HepG2 (cell line): ENCODE data around the gene EVL. TPM values are rescaled to one million over a fixed set of nuclear protein-coding genes. Genes with fewer than 3 reads are reported as not detected.

Experiments used
- ATAC-seq: fragments of 200-7000 bp; cut with Tn5 transposase; 3 replicates; pipeline ENCODE4 v1.9.1; 2020; ENCODE audit warnings: mild to moderate bottlenecking, moderate library complexity
- BruUV-seq: library from RNA; stranded (reverse); fragments of 400-500 nt; replicated peaks from 2 replicates; lab custom pipeline; 2021; lab: Mats Ljungman, UMichigan
- CTCF ChIA-PET: fragments of 300-600 bp; formaldehyde crosslinking; extraction: SDS; loops from one replicate; lab custom pipeline; 2021; ENCODE audit warnings: low total read pairs, inconsistent platforms, low intra/inter-chr PET ratio; lab: Yijun Ruan, JAX
- POLR2A ChIA-PET: fragments of 350-600 bp; sonication (Branson Sonifier 250); formaldehyde crosslinking; loops from one replicate; lab custom pipeline; 2020; ENCODE audit warnings: antibody characterized with exemption, inconsistent platforms; lab: Yijun Ruan, JAX
- DNase-seq: peaks from one replicate; pipeline ENCODE4 v3.0.0-alpha.2; 2015; ENCODE audit warnings: low spot score
- FAIRE-seq: peaks from 3 replicates; lab custom pipeline; 2011; peaks lifted over from hg19 to GRCh38; lab: Jason Lieb, UNC
- H2AFZ ChIP-seq: one replicate; pipeline ENCODE4 v1.6.1; 2011; ENCODE audit warnings: low read length, inconsistent platforms
- H3K27ac ChIP-seq: fragments of 300-600 bp; 3 replicates; pipeline ENCODE4 v1.8.0; 2011; ENCODE audit warnings: mixed run types, mild to moderate bottlenecking, mixed read lengths, low read length, inconsistent platforms; ENCODE audit not compliant: insufficient read depth; ENCODE audit errors: extremely low read length
- H3K27me3 ChIP-seq, 2 experiments: fragments of 200-600 bp in 1 of 2; 2 replicates in 1 of 2; 3 replicates in 1 of 2; pipeline versions ENCODE4 v1.6.0 to v1.8.0; 2011; ENCODE audit warnings: low read length in 2 of 2, mild to moderate bottlenecking in 2 of 2, moderate library complexity in 2 of 2, inconsistent platforms in 1 of 2; ENCODE audit not compliant: insufficient read depth in 2 of 2, control insufficient read depth in 1 of 2
- H3K36me3 ChIP-seq, 2 experiments: fragments of 200-600 bp in 1 of 2; replicated peaks in 1 of 2; 2 replicates in 1 of 2; 3 replicates in 1 of 2; pipeline versions ENCODE4 v1.5.1 to v1.8.0; 2011; ENCODE audit warnings: low read length in 2 of 2, inconsistent platforms in 1 of 2; ENCODE audit not compliant: insufficient read depth in 2 of 2, control insufficient read depth in 1 of 2
- H3K4me1 ChIP-seq: 2 replicates; pipeline ENCODE4 v1.5.1; 2012; ENCODE audit warnings: low read length, inconsistent platforms; ENCODE audit not compliant: insufficient read depth
- H3K4me2 ChIP-seq: 2 replicates; pipeline ENCODE4 v1.6.0; 2011; ENCODE audit warnings: low read depth, low read length, inconsistent platforms
- H3K4me3 ChIP-seq, 3 experiments: fragments of 200-600 bp in 1 of 3; sonication (generic), shearing (Covaris generic) in 1 of 3; replicated peaks in 1 of 3; 2 replicates each; pipeline ENCODE4 v1.5.1; 2011 to 2016; ENCODE audit warnings: low read length in 3 of 3, inconsistent platforms in 2 of 3, low read depth in 2 of 3, mild to moderate bottlenecking in 2 of 3, control low read depth in 1 of 3, mixed read lengths in 1 of 3; ENCODE audit not compliant: insufficient read depth in 1 of 3
- H3K79me2 ChIP-seq: one replicate; pipeline ENCODE4 v1.6.1; 2011; ENCODE audit warnings: low read length, inconsistent platforms; ENCODE audit not compliant: insufficient read depth
- H3K9ac ChIP-seq: 2 replicates; pipeline ENCODE4 v1.6.0; 2011; ENCODE audit warnings: mild to moderate bottlenecking, low read depth, low read length, inconsistent platforms; ENCODE audit not compliant: insufficient read depth
- H3K9me3 ChIP-seq: 2 replicates; pipeline ENCODE4 v1.5.1; 2012; ENCODE audit warnings: mild to moderate bottlenecking, low read length
- H4K20me1 ChIP-seq: 2 replicates; pipeline ENCODE4 v1.6.0; 2011; ENCODE audit warnings: inconsistent platforms, mild to moderate bottlenecking, low read length, moderate library complexity; ENCODE audit not compliant: insufficient read depth
- CENPT ChIP-seq: sonication (generic); formaldehyde crosslinking; IDR thresholded peaks from 2 replicates; pipeline ENCODE4 v1.8.0; 2022; ENCODE audit warnings: low read depth, mild to moderate bottlenecking, moderate library complexity, missing genetic modification reagents
- DZIP1 ChIP-seq: sonication (generic); formaldehyde crosslinking; IDR thresholded peaks from 2 replicates; pipeline ENCODE4 v1.5.0; 2020; ENCODE audit warnings: mild to moderate bottlenecking, missing genetic modification reagents
- HNRNPL ChIP-seq: fragments of 200-400 bp; formaldehyde crosslinking; IDR thresholded peaks from 2 replicates; pipeline ENCODE4 v1.6.1; 2017; ENCODE audit warnings: mild to moderate bottlenecking, low read depth, low read length
- MAFG ChIP-seq: sonication (generic); formaldehyde crosslinking; IDR thresholded peaks from 2 replicates; pipeline ENCODE4 v1.5.1; 2020; ENCODE audit warnings: mild to moderate bottlenecking, missing genetic modification reagents
- RELA ChIP-seq: sonication (generic); formaldehyde crosslinking; IDR thresholded peaks from 2 replicates; pipeline ENCODE4 v1.4.0; 2020; ENCODE audit warnings: missing genetic modification reagents
- TBP ChIP-seq: sonication (generic); formaldehyde crosslinking; IDR thresholded peaks from 2 replicates; pipeline ENCODE4 v1.5.0; 2020; ENCODE audit warnings: missing genetic modification reagents
- ZBTB21 ChIP-seq: sonication (generic); formaldehyde crosslinking; IDR thresholded peaks from 2 replicates; pipeline ENCODE4 v1.4.0; 2020; ENCODE audit warnings: missing genetic modification reagents
- ZFP91 ChIP-seq: sonication (generic); formaldehyde crosslinking; IDR thresholded peaks from 2 replicates; pipeline ENCODE4 v1.9.0; 2022; ENCODE audit warnings: missing genetic modification reagents, mild to moderate bottlenecking, borderline replicate concordance
- ZNF143 ChIP-seq: sonication (generic); formaldehyde crosslinking; IDR thresholded peaks from 2 replicates; pipeline ENCODE4 v1.4.0; 2020; ENCODE audit warnings: missing genetic modification reagents
- ZNF225 ChIP-seq: sonication (generic); formaldehyde crosslinking; IDR thresholded peaks from 2 replicates; pipeline ENCODE4 v1.4.0; 2020; ENCODE audit warnings: mild to moderate bottlenecking, missing genetic modification reagents
- ZNF451 ChIP-seq: sonication (generic); formaldehyde crosslinking; IDR thresholded peaks from 2 replicates; pipeline ENCODE4 v1.5.0; 2020; ENCODE audit warnings: mild to moderate bottlenecking, missing genetic modification reagents
- whole genome bisulfite sequencing: methylation state at CpG from one replicate; pipeline ENCODE4 v1.1.6; 2017; ENCODE audit warnings: low lambda C conversion rate; 5-methylcytosine and 5-hydroxymethylcytosine counted together
- in situ Hi-C: cut with HindIII; loops from 2 replicates; pipeline ENCODE4 v1.10.0; 2017; ENCODE audit warnings: low pct_unique_long_range_greater_than_20kb; ENCODE audit not compliant: extremely low pct_ligation_motif_present
- intact Hi-C: fragments of 100-400 bp; cut with micrococcal nuclease; formaldehyde crosslinking; loops from one replicate; pipeline ENCODE4 v1.10.0; 2022; ENCODE audit not compliant: unreplicated experiment
- polyA plus RNA-seq, 8 experiments: library from polyadenylated mRNA; depleted of rRNA in 3 of 8; stranded (reverse) in 7 of 8; unstranded in 1 of 8; fragments of >200 nt; fragmentation: Illumina TruSeq in 4 of 8; extraction: Trizol in 4 of 8; gene quantifications; 2 replicates each; pipeline versions ENCODE4 v1.2.1 to v1.2.3, GENCODE V29; 2011 to 2016; ENCODE audit warnings: low read depth in 4 of 8, missing spikeins in 1 of 8, mixed read lengths in 1 of 8; ENCODE audit not compliant: insufficient read depth in 1 of 8
- total RNA-seq, 5 experiments: library from RNA; depleted of rRNA; stranded (reverse); fragments of >200 nt; fragmentation: Illumina TruSeq; extraction: Trizol; gene quantifications; 2 replicates each; pipeline ENCODE4 v1.2.3, GENCODE V29; 2016; ENCODE audit warnings: low read depth in 1 of 5

The EVL gene
- total and polyA plus RNA-seq, 2 of the 13 experiments (the other 11 are each of a cell fraction or from before 2014, with no cell fraction given): 15.1 to 31.2 TPM

GRCh38 chr14:100148837-100149731 lies 83.9 kb downstream of the EVL start:
- H3K9me3 ChIP-seq: no peaks in the 10 kb centered on the region
- H3K4me3 ChIP-seq: no peak overlapping the region
- CTCF ChIA-PET: no interaction called here
- no peak for DNase-seq
- intact Hi-C loops (no loop called here), in situ Hi-C loops (no loop called here)
- whole genome bisulfite sequencing: 95% methylated on average over 49 of the region's 58 CpGs
- TF ChIP-seq TBP: no peak
- TF ChIP-seq ZFP91 (CRISPR knock-in tag): 0 out of 2 replicates have a peak, but pooled peaks have one; percentile 14
- peaks cover 38% of the 10 kb centered on the region for H3K4me1 ChIP-seq
- POLR2A ChIA-PET: no interaction called here
- no peak overlapping the region for H3K4me2 ChIP-seq
- no peak overlapping the region for H3K27ac ChIP-seq
- no peaks in the 10 kb centered on the region for H4K20me1 ChIP-seq
- BruUV-seq: no TSS peak
- ATAC-seq: no peak
- no peak overlapping the region for H2AFZ ChIP-seq
- peaks cover 0 to 1% of the 10 kb centered on the region in 2 experiments; a peak in 1 of 5 replicates for H3K27me3 ChIP-seq
- no peaks in the 10 kb centered on the region for H3K79me2 ChIP-seq
- H3K36me3 ChIP-seq: no peaks in the 10 kb centered on the region
- FAIRE-seq: no peak
- H3K9ac ChIP-seq: no peak overlapping the region

GRCh38 chr14:100149851-100150611 lies 84.8 kb downstream of the EVL start:
- POLR2A ChIA-PET: no interaction called here
- no peak for FAIRE-seq
- peak overlapping the region; percentile 12; the same call in 1 of the 2 replicates for H3K4me2 ChIP-seq

More at GRCh38 chr14:100149851-100150611, 84.8 kb downstream of the EVL start:
- H3K79me2 ChIP-seq: no peaks in the 10 kb centered on the region
- WGBS: no CpG with 5 or more reads among the region's 21 CpGs
- ATAC-seq (no peak), DNase-seq (no peak)
- peaks cover 8% of the 10 kb centered on the region for H3K9me3 ChIP-seq
- H3K36me3 ChIP-seq: no peaks in the 10 kb centered on the region
- H2AFZ ChIP-seq: no peak overlapping the region
- no peak overlapping the region for H3K4me3 ChIP-seq
- H3K27me3 ChIP-seq: peaks cover 0 to 1% of the 10 kb centered on the region in 2 experiments; a peak in 1 of 5 replicates
- intact Hi-C loops: no loop called here
- CTCF ChIA-PET: no interaction called here
- H4K20me1 ChIP-seq: no peaks in the 10 kb centered on the region
- in situ Hi-C loops: no loop called here
- H3K27ac ChIP-seq: no peak overlapping the region
- TF ChIP-seq ZNF143 (CRISPR knock-in tag): no peak
- TF ChIP-seq MAFG: no peak
- TF ChIP-seq ZBTB21: no peak
- TF ChIP-seq ZNF225 (CRISPR knock-in tag): no peak
- TF ChIP-seq HNRNPL: no peak
- no peak for TF ChIP-seq CENPT (CRISPR knock-in tag)
- TF ChIP-seq DZIP1 (CRISPR knock-in tag): no peak
- TF ChIP-seq ZNF451: no peak
- no peak for TF ChIP-seq RELA (CRISPR knock-in tag)
- H3K9ac ChIP-seq: no peak overlapping the region
- no TSS peak for BruUV-seq
- H3K4me1 ChIP-seq: peaks cover 30% of the 10 kb centered on the region
